HCT116 (cell line): Measurements from ENCODE around the gene C2orf80. TPM values are rescaled to one million over a fixed set of nuclear protein-coding genes. Genes with fewer than 3 reads are reported as not detected.

Experiments used
- ATAC-seq: fragments of 200-7000 bp; cut with Tn5 transposase; 2 replicates; pipeline ENCODE4 v1.9.1; 2020; ENCODE audit warnings: mild to moderate bottlenecking, moderate library complexity
- BruUV-seq: library from RNA; stranded (reverse); fragments of 400-500 nt; replicated peaks from 2 replicates; lab custom pipeline; 2021; lab: Mats Ljungman, UMichigan
- CTCF ChIA-PET: fragments of 300-600 bp; sonication (Branson Sonifier 250); formaldehyde crosslinking; loops from one replicate; lab custom pipeline; 2021; ENCODE audit warnings: antibody characterized with exemption; lab: Charles Lee
- POLR2A ChIA-PET: fragments of 300-600, 350-600 bp; sonication (Branson Sonifier 250); formaldehyde crosslinking; loops from one replicate; lab custom pipeline; 2021; ENCODE audit warnings: antibody characterized with exemption; lab: Charles Lee
- RAD21 ChIA-PET, 2 experiments: fragments of 300-600 bp; sonication (Branson Sonifier 250); formaldehyde crosslinking; loops; one replicate each; lab custom pipeline; 2023; ENCODE audit warnings: low total read pairs in 2 of 2; ENCODE audit not compliant: uncharacterized antibody in 2 of 2, unreplicated experiment in 2 of 2, low non-redundant PET in 1 of 2; lab: Charles Lee
- DNase-seq: peaks from one replicate; pipeline ENCODE4 v3.0.0-alpha.2; 2010; ENCODE audit warnings: low read depth, low spot score
- H2AFZ ChIP-seq: fragments of 200-600 bp; shearing (Covaris generic), sonication (generic); 2 replicates; pipeline ENCODE4 v1.6.1; 2017; ENCODE audit warnings: low read depth, mixed run types, mixed read lengths, antibody characterized with exemption, low read length; ENCODE audit not compliant: poor library complexity, severe bottlenecking
- H3K27ac ChIP-seq: 2 replicates; pipeline ENCODE4 v1.5.1; 2012; ENCODE audit warnings: low read depth, low read length
- H3K27me3 ChIP-seq: fragments of 200-600 bp; sonication (generic); 2 replicates; pipeline ENCODE4 v1.6.1; 2016; ENCODE audit warnings: mixed run types, low read length, mixed read lengths; ENCODE audit not compliant: insufficient read depth
- H3K36me3 ChIP-seq, 2 experiments: fragments of 200-500 bp in 1 of 2; fragments of 200-600 bp in 1 of 2; sonication (Bioruptor generic) in 1 of 2; sonication (generic) in 1 of 2; 2 replicates each; pipeline versions ENCODE4 v1.5.1 to v1.6.1; 2014 to 2016; ENCODE audit warnings: low read length in 2 of 2, inconsistent platforms in 1 of 2, mixed read lengths in 1 of 2, mixed run types in 1 of 2; ENCODE audit not compliant: insufficient read depth in 2 of 2, control insufficient read depth in 1 of 2
- H3K4me1 ChIP-seq, 2 experiments: fragments of 200-600 bp in 1 of 2; sonication (generic) in 1 of 2; 2 replicates each; pipeline versions ENCODE4 v1.5.1 to v1.6.1; 2012 to 2017; ENCODE audit warnings: low read length in 2 of 2, inconsistent platforms in 1 of 2, mild to moderate bottlenecking in 1 of 2, mixed read lengths in 1 of 2, mixed run types in 1 of 2, moderate library complexity in 1 of 2; ENCODE audit not compliant: insufficient read depth in 2 of 2, control insufficient read depth in 1 of 2
- H3K4me2 ChIP-seq: fragments of 200-600 bp; sonication (generic); 2 replicates; pipeline ENCODE4 v1.6.1; 2017; ENCODE audit warnings: mixed run types, low read length, mixed read lengths
- H3K4me3 ChIP-seq, 2 experiments: fragments of 200-600 bp in 1 of 2; sonication (generic) in 1 of 2; replicated peaks in 1 of 2; 2 replicates each; pipeline ENCODE4 v1.5.1; 2011 to 2016; ENCODE audit warnings: low read length in 2 of 2, control low read depth in 1 of 2, low read depth in 1 of 2, mild to moderate bottlenecking in 1 of 2, mixed read lengths in 1 of 2, mixed run types in 1 of 2
- H3K79me2 ChIP-seq: fragments of 200-600 bp; sonication (generic); 2 replicates; pipeline ENCODE4 v1.6.1; 2017; ENCODE audit warnings: mild to moderate bottlenecking, mixed run types, low read length, moderate library complexity, mixed read lengths; ENCODE audit not compliant: insufficient read depth
- H3K9ac ChIP-seq: fragments of 200-600 bp; sonication (generic); 2 replicates; pipeline ENCODE4 v1.6.1; 2016; ENCODE audit warnings: low read length, mixed read lengths
- H3K9me2 ChIP-seq: fragments of 200-600 bp; sonication (generic), shearing (Covaris generic); 2 replicates; pipeline ENCODE4 v1.6.1; 2017; ENCODE audit warnings: mixed run types, mild to moderate bottlenecking, moderate library complexity; ENCODE audit not compliant: insufficient read depth
- H3K9me3 ChIP-seq, 2 experiments: fragments of 200-500 bp in 1 of 2; fragments of 200-600 bp in 1 of 2; sonication (Bioruptor generic) in 1 of 2; sonication (generic) in 1 of 2; 2 replicates each; pipeline ENCODE4 v1.6.1; 2014 to 2017; ENCODE audit warnings: low read length in 2 of 2, mixed read lengths in 2 of 2, inconsistent platforms in 1 of 2, low read depth in 1 of 2, mild to moderate bottlenecking in 1 of 2, mixed run types in 1 of 2, moderate library complexity in 1 of 2; ENCODE audit not compliant: control insufficient read depth in 1 of 2, insufficient read depth in 1 of 2
- H4K20me1 ChIP-seq: fragments of 200-600 bp; sonication (generic), shearing (Covaris generic); 2 replicates; pipeline ENCODE4 v1.6.1; 2017; ENCODE audit warnings: mixed run types, mild to moderate bottlenecking, moderate library complexity; ENCODE audit not compliant: insufficient read depth
- CEBPB ChIP-seq: IDR thresholded peaks from 2 replicates; pipeline ENCODE4 v1.6.1; 2012; ENCODE audit warnings: low read depth
- EZH2 ChIP-seq: fragments of 200-600 bp; sonication (generic); IDR thresholded peaks from 2 replicates; pipeline ENCODE4 v1.6.1; 2017; ENCODE audit warnings: antibody characterized with exemption, mixed run types
- FOSL1 ChIP-seq: IDR thresholded peaks from 2 replicates; pipeline ENCODE4 v1.6.1; 2012; ENCODE audit warnings: low read depth
- POLR2A ChIP-seq: IDR thresholded peaks from 2 replicates; pipeline ENCODE4 v1.7.0; 2011; ENCODE audit warnings: borderline replicate concordance; ENCODE audit not compliant: insufficient read depth, insufficient read length; ENCODE audit errors: extremely low read depth
- POLR2AphosphoS5 ChIP-seq: IDR thresholded peaks from 2 replicates; pipeline ENCODE4 v1.6.1; 2011; ENCODE audit warnings: mild to moderate bottlenecking, low read depth, low read length, moderate library complexity
- RAD21 ChIP-seq: IDR thresholded peaks from 2 replicates; pipeline ENCODE4 v1.6.1; 2012; ENCODE audit warnings: low read depth, mild to moderate bottlenecking
- YY1 ChIP-seq: IDR thresholded peaks from 2 replicates; pipeline ENCODE4 v1.6.1; 2011; ENCODE audit warnings: low read length, low read depth, moderate library complexity, mild to moderate bottlenecking; ENCODE audit not compliant: insufficient replicate concordance; ENCODE audit errors: extremely low read depth
- ZBTB33 ChIP-seq: IDR thresholded peaks from 2 replicates; pipeline ENCODE4 v1.6.1; 2011; ENCODE audit warnings: mild to moderate bottlenecking, low read length, moderate library complexity; ENCODE audit not compliant: insufficient replicate concordance; ENCODE audit errors: extremely low read depth
- ZFX ChIP-seq: fragments of 450-650 bp; IDR thresholded peaks from 2 replicates; pipeline ENCODE4 v1.6.1; 2017
- intact Hi-C: fragments of 100-400 bp; cut with micrococcal nuclease; formaldehyde crosslinking; loops from 2 replicates; pipeline ENCODE4 v1.10.0; 2022
- total RNA-seq: library from RNA; stranded (reverse); gene quantifications from one replicate; pipeline ENCODE4 v1.2.1, GENCODE V29; 2021; ENCODE audit not compliant: unreplicated experiment

The C2orf80 gene
- total RNA-seq, 1 experiment from 2014 or later = not detected

- ChIA-PET POLR2A (no interaction called here), RAD21 (no interaction called here), CTCF (interaction anchor here (1.1 kb wide), 1 partner anchor 45 kb away, joined by 3 read pairs; no protein-coding TSS in a partner anchor)
- intact Hi-C loops = no loop called here
- Histone ChIP-seq H4K20me1 (no peaks in the 10 kb centered on the region), H3K27me3 (no peaks in the 10 kb centered on the region), H3K9ac (no peak within 1 kb of the TSS), H3K9me2 (no peaks in the 10 kb centered on the region), H3K4me1 (peaks cover 0 to 7% of the 10 kb centered on the region in 2 experiments; a peak in 2 of 4 replicates), H3K79me2 (no peaks in the 10 kb centered on the region), H3K4me2 (peak within 1 kb of the TSS; percentile 23; the same call in 1 of the 2 replicates), H3K9me3 (no peaks in the 10 kb centered on the region), H3K36me3 (no peaks in the 10 kb centered on the region), H2AFZ (no peak within 1 kb of the TSS), H3K27ac (no peak within 1 kb of the TSS), H3K4me3 (no peak within 1 kb of the TSS)
- DNase-seq (no peak), ATAC-seq (no peak)
- no peak for TF ChIP-seq RAD21
- no peak for TF ChIP-seq POLR2A
- TF ChIP-seq POLR2AphosphoS5 = no peak
- no peak for TF ChIP-seq ZBTB33
- TF ChIP-seq ZFX = no peak
- TF ChIP-seq FOSL1 = no peak
- no peak for TF ChIP-seq CEBPB
- no peak for TF ChIP-seq YY1
- no peak for TF ChIP-seq EZH2
- BruUV-seq = no TSS peak
Observed at GRCh38 chr2:208129744-208130711, 59.8 kb downstream of the C2orf80 start, which contains the start of gene CRYGC. TSS of gene CRYGC (minus strand) at chr2:208129828. CDS start at chr2:208129792, 36 bp downstream.
